ENCODE results near the gene DLG4.
"Not testable (repeated sequence)": the region's sequence is repeated elsewhere in the genome, so short reads cannot be mapped to it uniquely, and the experiment has no call there.

Gene DLG4

DNA sequence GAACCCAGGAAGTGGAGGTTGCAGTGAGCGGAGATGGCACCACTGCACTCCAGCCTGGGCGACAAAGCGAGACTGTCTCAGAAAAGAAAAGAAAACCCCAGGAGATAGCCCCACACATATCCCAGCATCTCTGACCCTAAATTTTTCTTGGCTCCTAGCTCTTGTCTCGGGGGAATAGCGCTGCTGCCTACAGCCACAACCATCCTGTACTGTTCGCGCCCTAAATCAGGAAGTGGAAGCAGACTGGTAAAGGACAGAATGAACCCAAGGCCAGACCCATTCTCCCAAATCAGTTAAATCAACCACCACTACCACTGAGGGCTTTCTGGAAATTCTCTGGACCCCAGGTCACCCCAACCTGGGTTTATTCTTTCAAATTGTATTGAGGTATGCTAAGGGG lies 30.2 kb upstream of the DLG4 start:
- DNase-seq (ENCODE audit: extremely low read depth in 1 of 2, low read depth in 1 of 2): no peak

DNA sequence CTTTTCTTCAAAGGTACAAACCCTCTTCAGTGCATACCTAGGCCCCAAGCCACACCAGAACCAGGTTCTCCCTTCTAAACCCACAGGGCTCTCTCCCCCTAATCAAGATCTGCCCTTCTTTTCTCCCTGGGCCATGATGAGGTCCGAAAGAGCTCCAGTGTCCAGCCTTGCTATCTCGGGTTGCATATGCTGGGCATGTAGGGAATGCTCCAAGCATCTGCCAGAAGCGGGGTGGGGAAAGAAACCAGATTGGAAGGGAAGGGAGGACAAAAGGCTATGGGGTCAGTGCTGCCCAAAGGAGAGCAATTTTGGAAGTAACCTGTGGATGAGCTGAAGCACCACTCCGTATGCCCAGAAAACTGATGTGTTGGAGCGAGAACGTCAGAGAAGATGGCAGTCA lies 29.6 kb upstream of the DLG4 start:
- DNase-seq (ENCODE audit: extremely low read depth in 1 of 2, low read depth in 1 of 2): no peak

DNA sequence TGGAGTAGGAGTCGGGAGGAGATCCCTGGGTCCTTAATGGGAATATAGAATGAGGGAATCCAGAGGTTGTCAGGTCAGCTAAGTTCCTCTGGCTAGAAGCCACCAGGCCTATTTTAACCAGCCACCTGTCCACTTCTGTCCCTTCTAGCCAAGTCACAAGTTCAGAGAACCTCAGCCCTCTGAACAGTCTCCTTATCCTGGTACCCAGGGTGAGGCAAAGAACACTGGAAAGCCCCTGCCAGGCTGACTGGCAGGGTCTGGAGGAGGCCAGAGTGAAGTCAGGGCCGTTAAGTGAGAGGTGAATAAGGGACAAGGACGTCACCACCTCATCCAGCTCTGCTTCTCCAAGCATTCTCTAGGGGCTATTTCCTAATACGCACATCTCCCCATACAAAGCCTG lies 29.2 kb upstream of the DLG4 start:
- DNase-seq (ENCODE audit: extremely low read depth in 1 of 2, low read depth in 1 of 2): no peak

- no peak for DNase-seq (ENCODE audit: extremely low read depth in 1 of 2, low read depth in 1 of 2)
These were observed 27.1 kb upstream of the DLG4 start for GRCh38 chr17:7246779-7247178.

DNA sequence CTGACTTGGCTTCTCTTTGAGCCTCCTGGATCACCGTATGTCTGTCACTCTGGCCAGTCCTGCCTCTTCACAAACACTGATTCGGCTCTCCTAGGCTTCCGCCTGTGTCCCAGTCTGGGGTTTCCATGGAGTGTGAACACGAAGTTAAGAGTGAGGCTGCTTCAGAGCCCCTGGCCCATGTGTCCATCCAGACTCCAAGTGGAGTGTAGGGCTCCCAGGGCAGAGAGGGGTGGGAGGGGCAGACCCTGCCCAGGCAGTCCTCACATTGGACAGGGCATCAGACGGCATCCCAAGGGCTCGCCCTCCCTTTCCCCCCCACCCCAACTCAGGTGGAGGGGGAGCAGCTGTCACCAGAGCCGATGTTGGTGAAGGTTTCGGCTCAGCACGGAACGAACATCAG lies 24.2 kb upstream of the DLG4 start:
- DNase-seq (ENCODE audit: extremely low read depth in 1 of 2, low read depth in 1 of 2): not testable (repeated sequence)

- DNase-seq (ENCODE audit: extremely low read depth in 1 of 2, low read depth in 1 of 2): no peak
These were observed 23.8 kb upstream of the DLG4 start for GRCh38 chr17:7243453-7243729.

DNA sequence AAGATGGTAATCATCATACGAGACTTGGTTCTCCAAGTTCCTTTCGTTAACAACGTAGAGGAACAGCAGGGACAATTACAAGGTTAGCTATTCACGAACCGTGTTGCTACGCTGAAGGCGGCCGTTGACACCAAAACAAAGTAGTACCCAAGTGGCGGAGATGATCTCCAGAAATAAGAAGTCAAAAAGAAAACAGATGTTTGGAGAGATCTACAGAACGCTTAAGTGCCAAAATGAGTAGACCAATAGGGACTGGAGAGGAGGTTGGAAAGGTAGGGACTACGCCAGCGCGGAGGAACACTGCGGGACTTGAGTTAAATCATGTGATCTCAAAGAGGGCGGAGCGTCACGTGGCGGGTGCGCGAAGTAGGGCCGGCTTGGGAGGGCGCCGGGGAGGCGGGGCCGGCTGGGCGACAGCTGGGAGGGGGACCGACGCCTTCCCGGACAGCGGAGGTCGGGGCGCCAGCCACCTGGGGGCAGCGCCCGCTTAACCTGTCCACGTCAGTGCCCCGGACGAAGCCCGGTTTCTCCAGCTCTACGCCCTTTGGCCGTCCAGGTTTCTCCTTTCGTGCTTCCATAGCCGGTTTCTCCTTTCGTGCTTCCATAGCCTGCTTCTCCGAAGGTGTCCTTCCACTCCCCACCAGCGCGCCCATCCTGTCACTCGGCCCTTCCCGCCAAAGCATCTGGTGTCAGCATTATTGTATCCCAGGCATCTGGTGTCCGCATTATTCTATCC lies 23.2 kb upstream of the DLG4 start:
- DNase-seq (ENCODE audit: extremely low read depth in 1 of 2, low read depth in 1 of 2): peak; percentile 82 to 84

GRCh38 chr17:7241783-7242716 lies 22.4 kb upstream of the DLG4 start, which contains the start of gene GABARAP:
Gene GABARAP, minus strand, starts transcription at chr17:7242449. Its CDS starts 119 bp downstream, at chr17:7242330.
- peak; percentile 80 to 83 for DNase-seq (ENCODE audit: extremely low read depth in 1 of 2, low read depth in 1 of 2)

GRCh38 chr17:7241090-7241733 lies 21.6 kb upstream of the DLG4 start:
- no peak for DNase-seq (ENCODE audit: extremely low read depth in 1 of 2, low read depth in 1 of 2)

GRCh38 chr17:7240375-7240774 lies 20.7 kb upstream of the DLG4 start:
- DNase-seq (ENCODE audit: extremely low read depth in 1 of 2, low read depth in 1 of 2): no peak

DNA sequence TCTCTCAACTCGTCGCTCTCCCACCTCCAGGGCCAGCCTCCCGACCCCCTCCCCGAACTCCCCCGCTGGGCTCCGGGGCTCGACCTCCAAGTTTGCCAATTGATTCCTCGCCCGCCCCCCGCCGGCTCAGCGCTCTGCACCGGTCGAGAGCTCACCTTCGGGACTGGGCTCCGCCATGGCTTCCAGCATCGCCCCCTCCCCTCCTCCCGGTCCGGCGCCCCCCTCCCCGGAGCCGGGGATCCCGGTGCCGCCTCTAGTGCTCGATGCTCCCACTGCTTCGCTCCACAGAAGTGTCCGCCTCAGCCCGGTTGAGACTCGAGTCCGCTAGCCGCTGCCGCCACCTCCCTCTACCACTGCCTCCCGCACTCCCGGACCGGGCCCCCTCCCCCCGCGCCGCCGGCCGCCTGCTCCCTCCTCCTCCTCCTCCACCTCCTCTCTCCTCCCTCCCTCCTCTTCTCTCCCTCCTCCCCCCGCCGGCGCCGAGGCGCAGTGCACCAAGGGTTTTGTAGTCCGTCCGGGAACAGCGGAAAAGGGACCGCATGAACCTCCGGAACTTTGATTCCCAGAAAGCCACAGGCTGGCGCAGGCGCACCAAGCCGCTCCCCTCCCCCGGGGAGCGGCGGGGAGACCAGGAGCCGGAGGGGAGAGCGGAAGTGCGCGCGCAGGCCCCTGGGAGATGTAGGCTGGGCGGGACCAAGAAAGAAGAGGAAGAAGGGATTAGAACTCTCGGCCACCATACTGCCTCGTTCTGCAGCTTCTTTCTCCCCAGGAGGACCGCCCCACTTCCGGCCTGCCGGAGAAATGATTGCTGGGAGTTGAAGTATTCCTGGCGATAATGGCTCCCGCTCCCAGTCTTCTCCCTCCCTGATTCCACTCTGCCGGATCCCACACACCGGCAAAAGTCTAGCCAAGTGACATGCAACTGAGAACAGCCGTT lies 19.7 kb upstream of the DLG4 start, which contains the start of gene PHF23:
Gene PHF23, minus strand, starts transcription at position 367 of the 937 bp plus-strand sequence. Its CDS starts 178 bp downstream, at position 189.
- DNase-seq (ENCODE audit: extremely low read depth in 1 of 2, low read depth in 1 of 2): peak; percentile 96

DNA sequence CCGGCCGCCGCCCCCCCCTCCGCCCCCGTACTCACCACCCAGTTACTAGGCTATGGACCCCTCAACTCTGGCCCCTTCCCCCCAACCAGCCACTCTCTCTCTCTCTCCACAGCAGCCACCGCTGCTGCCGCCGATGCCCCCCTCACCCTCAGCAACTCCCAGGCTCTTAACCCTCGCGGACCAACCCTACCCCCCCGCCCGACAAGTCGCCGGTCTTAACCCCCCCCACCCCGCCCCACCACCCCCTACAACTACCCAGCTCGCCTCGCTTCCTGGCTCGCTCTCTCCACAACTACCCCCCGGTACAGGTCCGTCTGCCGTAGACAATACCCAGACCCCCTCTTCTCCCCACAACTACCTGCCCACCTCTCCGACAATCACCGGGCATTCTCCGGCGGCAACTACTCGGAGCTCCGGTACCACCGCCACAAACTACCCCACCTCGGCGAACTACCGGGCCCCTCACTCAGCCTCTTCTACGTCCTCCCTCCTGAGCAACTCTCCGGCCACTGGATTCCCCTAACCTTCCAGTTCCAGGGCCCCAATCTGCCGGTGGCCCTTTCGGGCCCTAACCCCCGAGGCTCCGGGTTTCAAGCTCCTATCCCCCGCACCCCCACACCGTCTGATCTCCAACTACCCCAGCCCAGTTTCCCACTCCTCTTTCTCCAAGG lies 18.9 kb upstream of the DLG4 start:
- DNase-seq (ENCODE audit: extremely low read depth in 1 of 2, low read depth in 1 of 2): no peak

- peak; percentile 79 to 86 for DNase-seq (ENCODE audit: extremely low read depth in 1 of 2, low read depth in 1 of 2)
These were observed 18.3 kb upstream of the DLG4 start for GRCh38 chr17:7237761-7238419.

DNA sequence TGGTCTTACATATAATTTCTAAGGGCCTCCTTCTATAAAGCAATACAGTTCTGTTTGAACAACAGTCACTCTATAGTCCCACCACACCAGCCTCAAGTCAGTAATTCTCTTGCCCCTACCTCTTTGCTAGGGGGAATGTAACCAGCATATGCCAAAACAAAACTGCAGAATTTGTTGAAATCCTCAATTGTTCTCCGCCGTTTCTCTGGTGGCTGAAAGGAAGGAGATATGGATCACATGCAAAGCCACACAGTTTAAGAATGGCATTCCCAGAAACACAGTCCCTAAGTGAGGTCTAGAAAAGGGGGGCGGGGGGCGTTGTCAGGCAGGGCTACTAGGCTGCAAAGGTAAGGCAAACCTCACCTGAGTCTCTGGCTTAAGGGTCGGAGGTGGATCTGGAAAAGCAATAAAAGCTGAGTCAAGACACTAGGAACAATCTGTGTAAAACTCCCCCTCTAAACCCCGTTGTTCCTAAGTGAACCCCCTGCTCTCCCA lies 17.7 kb upstream of the DLG4 start:
- no peak for DNase-seq (ENCODE audit: extremely low read depth in 1 of 2, low read depth in 1 of 2)

- DNase-seq (ENCODE audit: extremely low read depth in 1 of 2, low read depth in 1 of 2): no peak
These were observed 17.2 kb upstream of the DLG4 start for GRCh38 chr17:7236808-7237207.

DNA sequence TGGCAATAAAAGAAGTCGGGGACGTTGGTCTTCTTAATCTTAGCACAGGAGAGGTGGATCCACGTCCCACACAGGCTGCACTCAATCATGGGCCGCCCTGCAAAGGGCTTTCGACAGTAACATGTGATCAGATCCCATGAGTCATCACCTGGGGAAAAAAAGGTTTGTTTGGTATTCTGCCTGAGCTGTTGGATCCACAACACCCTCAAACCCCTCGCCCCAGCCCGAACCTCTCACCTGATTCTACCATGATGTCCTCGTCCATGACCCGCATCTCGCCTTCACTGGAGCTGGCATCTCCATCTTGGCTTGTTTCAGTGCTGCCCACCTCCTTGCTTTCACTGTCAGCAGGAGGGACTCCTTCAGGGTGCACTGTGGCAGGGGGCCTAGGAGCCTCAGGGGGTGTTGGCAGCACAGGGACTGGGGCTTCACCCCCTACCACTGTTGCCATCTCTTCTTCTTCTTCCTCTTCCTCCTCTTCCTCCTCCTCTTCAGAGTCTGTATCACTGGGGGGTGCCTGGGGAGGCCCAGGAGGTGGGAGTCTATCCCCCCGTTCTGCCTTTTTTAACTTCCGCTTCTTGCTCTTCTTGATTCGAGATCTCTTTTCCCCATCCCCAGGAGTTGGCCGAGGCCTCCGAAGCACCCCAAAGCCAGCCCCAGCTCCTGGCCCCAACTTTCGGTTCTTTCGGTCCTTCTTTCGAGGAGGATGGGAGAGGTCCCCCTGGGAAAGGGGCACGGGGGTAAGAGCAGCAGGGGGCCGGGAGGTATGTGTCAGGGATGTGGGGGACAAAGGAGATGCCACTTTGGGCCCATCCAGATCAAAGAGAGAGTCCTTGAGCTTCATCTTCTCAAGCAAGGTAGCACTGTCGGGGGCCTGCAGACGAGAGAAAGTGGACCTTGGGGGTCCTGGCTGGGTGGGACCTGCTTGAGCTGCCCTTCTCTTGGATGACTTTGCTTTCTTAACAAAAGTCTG lies 16.3 kb upstream of the DLG4 start:
- DNase-seq (ENCODE audit: extremely low read depth in 1 of 2, low read depth in 1 of 2): no peak

- peak; percentile 91 for DNase-seq (ENCODE audit: extremely low read depth in 1 of 2, low read depth in 1 of 2)
These were observed 14.7 kb upstream of the DLG4 start, which contains the start of gene DVL2 for GRCh38 chr17:7234083-7234951. Gene DVL2, minus strand, starts transcription at chr17:7234517. Its CDS starts 255 bp downstream, at chr17:7234262.
